Sigmoid colon (tissue), 7 donors: ENCODE measurements around the gene KRT31. TPM values are rescaled to one million over a fixed set of nuclear protein-coding genes. Genes with fewer than 3 reads are reported as not detected.
"Not testable (repeated sequence)": the region's sequence is repeated elsewhere in the genome, so short reads cannot be mapped to it uniquely, and the experiment has no call there.

Source experiments
- DNase-seq: peaks from one replicate; pipeline ENCODE4 v3.0.0-alpha.2; 2019
- H3K27ac ChIP-seq, 4 donors: fragments of 200-600 bp; sonication (generic); one replicate each; pipeline ENCODE4 v1.5.1; 2016 to 2019; ENCODE audit warnings: mild to moderate bottlenecking in 1 of 4
- H3K27me3 ChIP-seq, 3 donors: fragments of 200-600 bp; sonication (generic); one replicate each; pipeline ENCODE4 v1.5.1; 2019; ENCODE audit warnings: mild to moderate bottlenecking in 1 of 3
- H3K36me3 ChIP-seq, 4 donors: fragments of 200-600 bp; sonication (generic); one replicate each; pipeline ENCODE4 v1.5.1; 2016 to 2019
- H3K4me1 ChIP-seq, 4 donors: fragments of 200-600 bp; sonication (generic); one replicate each; pipeline ENCODE4 v1.5.1; 2017 to 2019
- H3K4me3 ChIP-seq, 4 donors: fragments of 200-600 bp; sonication (generic); one replicate each; pipeline ENCODE4 v1.5.1; 2017 to 2019; ENCODE audit warnings: mild to moderate bottlenecking in 2 of 4, moderate library complexity in 1 of 4
- H3K9me3 ChIP-seq, 4 donors: fragments of 200-600 bp in 3 of 4; sonication (generic) in 3 of 4; one replicate each; pipeline versions ENCODE4 v1.5.1 to v1.6.1; 2013 to 2019
- CTCF ChIP-seq, 4 experiments: fragments of 450-650 bp in 3 of 4; fragments of 200-600 bp in 1 of 4; IDR thresholded peaks; one replicate each; pipeline ENCODE4 v1.5.1; 2016 to 2019; ENCODE audit warnings: antibody characterized with exemption in 4 of 4, mild to moderate bottlenecking in 3 of 4, moderate library complexity in 2 of 4
- EP300 ChIP-seq, 4 donors: sonication (generic); formaldehyde crosslinking; IDR thresholded peaks; one replicate each; pipeline ENCODE4 v1.6.1; 2017; ENCODE audit warnings: antibody characterized with exemption in 4 of 4
- POLR2A ChIP-seq, 2 donors: fragments of 450-650 bp; IDR thresholded peaks; one replicate each; pipeline ENCODE4 v1.6.1; 2016; ENCODE audit warnings: antibody characterized with exemption in 2 of 2, mild to moderate bottlenecking in 2 of 2, moderate library complexity in 2 of 2
- POLR2AphosphoS5 ChIP-seq, 4 donors: sonication (generic); formaldehyde crosslinking; IDR thresholded peaks; one replicate each; pipeline ENCODE4 v1.6.1; 2017; ENCODE audit warnings: antibody characterized with exemption in 4 of 4
- WGBS, 2 donors: extraction: QIAGEN DNeasy Blood & Tissue Kit; methylation state at CpG; one replicate each; pipeline ENCODE4 v1.1.7; 2013; 5-methylcytosine and 5-hydroxymethylcytosine counted together
- intact Hi-C: fragments of 100-400 bp; cut with DNase I; formaldehyde crosslinking; loops from one replicate; pipeline ENCODE4 v1.15.1; 2023
- polyA plus RNA-seq, 3 donors: library from polyadenylated mRNA; stranded (reverse); fragments of 200-250 nt; gene quantifications; one replicate each; pipeline ENCODE4 v1.2.3, GENCODE V29; 2013
- total RNA-seq, 4 donors: library from RNA; depleted of rRNA; stranded (reverse); fragments of >200 nt; gene quantifications; one replicate each; pipeline ENCODE4 v1.1.0, GENCODE V29; 2016
- donor health status: healthy with polysubstance abuse.
- donor health status: Bipolar disorder and iron deficiency.
- donor health status: healthy.

KRT31 gene
- total and polyA plus RNA-seq, 7 donors = not detected

- no peak for TF ChIP-seq POLR2A (IDR thresholded peaks at IDR 0.05)
- no peak for TF ChIP-seq EP300 (IDR thresholded peaks at IDR 0.05)
- no peak for TF ChIP-seq CTCF (IDR thresholded peaks at IDR 0.05)
- TF ChIP-seq POLR2AphosphoS5 (IDR thresholded peaks at IDR 0.05) = no peak
- 87 to 89% methylated on average over 5 of the region's 5 CpGs for WGBS, 2 donors
- intact Hi-C loops = no loop called here
- Histone ChIP-seq H3K27me3 (no peaks in the 10 kb centered on the region), H3K4me1 (no peaks in the 10 kb centered on the region), H3K27ac (no peak overlapping the region), H3K4me3 (no peak overlapping the region), H3K9me3 (no peaks in the 10 kb centered on the region), H3K36me3 (no peaks in the 10 kb centered on the region)
- DNase-seq = no peak
Observed at GRCh38 chr17:41360296-41360995, 37.0 kb downstream of the KRT31 start.

DNA sequence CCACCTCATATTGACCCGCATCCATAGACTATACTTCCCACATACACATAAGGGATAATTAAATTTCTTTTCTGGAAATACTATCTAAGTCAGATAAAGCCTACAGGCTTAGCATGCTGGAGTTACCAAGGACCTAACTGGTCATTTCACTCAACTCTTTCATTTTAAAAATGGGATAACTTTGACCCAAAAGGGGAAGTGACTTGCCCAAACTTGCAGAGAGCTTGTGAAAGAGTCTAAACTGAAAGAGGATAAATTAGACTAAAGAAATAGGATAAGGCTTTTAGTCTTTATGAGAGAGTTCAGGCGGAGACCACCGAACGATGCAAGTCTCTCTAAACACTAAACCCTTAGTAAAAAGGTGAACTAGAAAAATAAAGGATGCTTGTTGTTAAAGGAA, 42.9 kb downstream of the KRT31 start:
- DNase-seq = no peak
- H3K27me3 ChIP-seq = no peaks in the 10 kb centered on the region
- no peaks in the 10 kb centered on the region for H3K9me3 ChIP-seq
- intact Hi-C loops = no loop called here
- H3K27ac ChIP-seq = no peak overlapping the region
- H3K4me1 ChIP-seq = no peaks in the 10 kb centered on the region
- H3K4me3 ChIP-seq = no peak overlapping the region
- no peaks in the 10 kb centered on the region for H3K36me3 ChIP-seq
- 90% methylated on average over 4 of the region's 4 CpGs for WGBS, 2 donors
- TF ChIP-seq CTCF (IDR thresholded peaks at IDR 0.05) (no peak), POLR2A (IDR thresholded peaks at IDR 0.05) (no peak), POLR2AphosphoS5 (IDR thresholded peaks at IDR 0.05) (no peak), EP300 (IDR thresholded peaks at IDR 0.05) (no peak)

DNA sequence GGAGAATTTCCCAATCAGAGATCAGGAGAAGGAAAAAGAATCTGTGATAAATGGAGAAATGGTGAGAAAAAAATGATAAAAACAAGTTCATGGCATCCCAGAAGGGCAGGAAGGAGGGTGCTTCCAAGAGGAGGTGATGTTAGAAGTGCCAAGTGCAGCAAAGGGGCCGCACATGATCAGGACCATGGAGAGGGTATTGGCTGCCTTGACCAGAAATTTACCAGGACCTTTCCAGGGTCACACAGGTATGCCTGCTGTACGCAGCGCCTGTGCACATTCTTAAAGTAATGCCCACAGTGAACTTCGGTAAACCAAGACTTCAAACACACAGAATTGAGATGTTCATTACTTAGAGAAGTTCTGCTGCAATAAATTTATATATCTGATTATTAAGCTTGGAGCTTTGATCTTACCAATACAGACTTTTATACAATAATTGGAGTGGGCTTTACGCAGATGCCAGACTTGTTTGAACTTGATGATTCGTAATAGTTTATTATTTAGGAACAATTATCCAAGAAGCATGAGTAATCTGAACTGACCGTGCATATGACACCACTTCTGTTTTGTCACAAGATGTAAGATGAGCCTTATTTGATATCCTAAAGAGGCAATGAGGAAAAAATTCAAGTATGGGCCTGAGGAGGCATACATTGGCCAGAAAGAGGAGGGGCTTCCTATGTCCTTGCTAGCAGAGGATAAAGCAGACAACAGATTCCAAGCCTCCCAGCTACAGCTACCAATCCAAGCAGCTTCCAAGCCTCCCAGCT, 44.6 kb downstream of the KRT31 start:
- H3K36me3 ChIP-seq = no peaks in the 10 kb centered on the region
- H3K4me1 ChIP-seq = no peaks in the 10 kb centered on the region
- no peaks in the 10 kb centered on the region for H3K27me3 ChIP-seq
- TF ChIP-seq EP300 (IDR thresholded peaks at IDR 0.05) (no peak), POLR2AphosphoS5 (IDR thresholded peaks at IDR 0.05) (no peak), CTCF (IDR thresholded peaks at IDR 0.05) (no peak), POLR2A (IDR thresholded peaks at IDR 0.05) (no peak)
- no peak overlapping the region for H3K27ac ChIP-seq
- WGBS, 2 donors = 79 to 80% methylated on average over 7 of the region's 7 CpGs
- H3K9me3 ChIP-seq = no peaks in the 10 kb centered on the region
- H3K4me3 ChIP-seq = no peak overlapping the region
- no peak for DNase-seq
- intact Hi-C loops = no loop called here

GRCh38 chr17:41351177-41351576, 46.2 kb downstream of the KRT31 start:
- Histone ChIP-seq H3K9me3 (no peaks in the 10 kb centered on the region), H3K27me3 (no peaks in the 10 kb centered on the region), H3K4me3 (no peak overlapping the region), H3K36me3 (no peaks in the 10 kb centered on the region), H3K4me1 (no peaks in the 10 kb centered on the region), H3K27ac (no peak overlapping the region)
- no peak for TF ChIP-seq POLR2A (IDR thresholded peaks at IDR 0.05)
- TF ChIP-seq POLR2AphosphoS5 (IDR thresholded peaks at IDR 0.05) = no peak
- TF ChIP-seq EP300 (IDR thresholded peaks at IDR 0.05) = no peak
- TF ChIP-seq CTCF (IDR thresholded peaks at IDR 0.05) = no peak
- 91 to 93% methylated on average over 2 of the region's 2 CpGs for WGBS, 2 donors
- DNase-seq = no peak
- intact Hi-C loops = no loop called here

DNA sequence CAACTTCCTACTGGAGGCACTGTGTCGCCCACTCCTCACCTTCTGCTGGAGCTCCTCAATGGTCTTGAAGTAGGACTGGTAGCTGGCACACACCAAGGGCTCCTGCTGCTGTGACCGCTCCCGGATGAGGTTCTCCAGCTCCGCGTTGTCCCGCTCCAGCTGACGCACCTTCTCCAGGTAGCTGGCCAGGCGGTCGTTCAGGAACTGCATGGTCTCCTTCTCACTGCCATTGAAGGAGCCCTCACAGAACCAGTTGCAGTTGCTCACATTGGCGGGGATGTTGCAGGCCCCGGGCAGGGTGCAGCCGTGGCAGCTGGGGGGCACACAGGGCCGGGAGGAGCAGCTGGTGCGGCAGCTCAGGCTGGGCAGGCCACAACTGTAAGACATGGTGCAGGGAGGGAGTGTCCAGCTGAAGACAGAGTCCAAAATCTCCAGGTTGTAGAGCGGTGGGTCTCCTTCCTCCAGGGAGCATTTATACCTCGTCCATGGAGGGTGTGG, 47.0 kb downstream of the KRT31 start, which contains the start of gene KRT33A:
Gene KRT33A, minus strand, starts transcription at position 448 of the 498 bp plus-strand sequence. Its CDS starts 61 bp downstream, at position 387.
- H3K4me3 ChIP-seq, H3K9me3 ChIP-seq, H3K27ac ChIP-seq, H3K27me3 ChIP-seq, intact Hi-C loops, H3K4me1 ChIP-seq, DNase-seq, H3K36me3 ChIP-seq: not testable (repeated sequence)
- WGBS, 2 donors = 87 to 91% methylated on average over 16 of the region's 16 CpGs
